Right lobe of liver (tissue), 6 donors: Measurements from ENCODE around the gene THAP5. TPM values are rescaled to one million over a fixed set of nuclear protein-coding genes. Genes with fewer than 3 reads are reported as not detected.

Source experiments
- ATAC-seq, 4 donors: fragments of 200-7000 bp; cut with Tn5 transposase; one replicate each; pipeline ENCODE4 v1.9.1; 2020; ENCODE audit warnings: mild to moderate bottlenecking in 4 of 4, moderate library complexity in 4 of 4
- DNase-seq, 3 donors: peaks; one replicate each; pipeline ENCODE4 v3.0.0-alpha.2; 2020
- H3K27ac ChIP-seq, 3 donors: fragments of 200-600 bp; one replicate each; pipeline ENCODE4 v1.8.0; 2022
- H3K27me3 ChIP-seq, 2 donors: fragments of 200-600 bp; one replicate each; pipeline ENCODE4 v1.8.0; 2022
- H3K36me3 ChIP-seq, 4 donors: fragments of 200-600 bp; sonication (generic) in 1 of 4; one replicate each; pipeline versions ENCODE4 v1.5.1 to v1.8.0; 2017 to 2022; ENCODE audit warnings: control low read depth in 1 of 4
- H3K4me1 ChIP-seq, 4 donors: fragments of 200-600 bp; sonication (generic) in 1 of 4; one replicate each; pipeline versions ENCODE4 v1.5.1 to v1.8.0; 2017 to 2022; ENCODE audit warnings: control low read depth in 1 of 4
- H3K4me3 ChIP-seq, 3 donors: fragments of 200-600 bp; one replicate each; pipeline ENCODE4 v1.8.0; 2022
- H3K9me3 ChIP-seq, 4 donors: fragments of 200-600 bp; sonication (generic) in 1 of 4; one replicate each; pipeline versions ENCODE4 v1.5.1 to v1.8.0; 2017 to 2022; ENCODE audit warnings: control low read depth in 1 of 4
- POLR2A ChIP-seq: fragments of 450-650 bp; IDR thresholded peaks from one replicate; pipeline ENCODE4 v1.6.1; 2017; ENCODE audit warnings: antibody characterized with exemption, mild to moderate bottlenecking
- WGBS: methylation state at CpG from one replicate; pipeline ENCODE4 v1.1.6; 2018; ENCODE audit warnings: low coverage, low lambda C conversion rate; ENCODE audit not compliant: insufficient coverage; ENCODE audit errors: missing lambda C conversion rate; 5-methylcytosine and 5-hydroxymethylcytosine counted together
- intact Hi-C, 2 donors: fragments of 100-400 bp; cut with DNase I; formaldehyde crosslinking; loops; one replicate each; pipeline versions ENCODE4 v1.11.2 to v1.14.1; 2022
- total RNA-seq, 6 experiments: library from RNA; depleted of rRNA in 2 of 6; stranded (reverse); fragments of >200 nt in 2 of 6; fragmentation: NEBNext Ultra II Directional in 3 of 6; extraction: Animal tissue kit (Norgen Biotek cat#: 25700) in 3 of 6; gene quantifications; one replicate each; pipeline versions ENCODE4 v1.1.0 to v1.2.4, GENCODE V29; 2016 to 2023
- TF ChIP-seq, protein P1 (sequence below), 4 donors: fragments of 200-600 bp in 3 of 4; fragments of 450-650 bp in 1 of 4; IDR thresholded peaks; one replicate each; pipeline versions ENCODE4 v1.5.1 to v1.8.0; 2016 to 2022; ENCODE audit warnings: antibody characterized with exemption in 4 of 4, mild to moderate bottlenecking in 2 of 4
- donor health status: DM: no; HTN: yes; CAD: no.
- donor health status: DM: no; HTN: no; CAD: no.
- donor health status: DM: no; HTN: no; CAD: no.
- donor health status: DM: no; HTN: yes; CAD: no.
- donor health status: DM: no; HTN: yes; CAD: no.

The THAP5 gene
- total RNA-seq, 6 experiments from 2014 or later = 15.5 to 17.9 (median 17.3) TPM

- H3K4me1 ChIP-seq = peaks cover 0 to 38% (median 19%) of the 10 kb centered on the region in 4 donors
- ATAC-seq = peak; percentile 71 to 75 (median 73)
- intact Hi-C loops = no loop called here
These were observed 43.8 kb upstream of the THAP5 start for GRCh38 chr7:108613147-108613948.

GRCh38 chr7:108611268-108611667, 41.8 kb upstream of the THAP5 start:
- peaks cover 0 to 41% (median 19%) of the 10 kb centered on the region in 4 donors for H3K4me1 ChIP-seq
- H3K4me3 ChIP-seq = no peak overlapping the region
- ATAC-seq (no peak), DNase-seq (no peak)
- H3K27ac ChIP-seq = no peak overlapping the region
- H3K36me3 ChIP-seq = no peaks in the 10 kb centered on the region
- 45% methylated on average over 4 of the region's 4 CpGs for WGBS
- intact Hi-C loops = no loop called here
- no peak for TF ChIP-seq POLR2A
- TF ChIP-seq, protein P1, sequence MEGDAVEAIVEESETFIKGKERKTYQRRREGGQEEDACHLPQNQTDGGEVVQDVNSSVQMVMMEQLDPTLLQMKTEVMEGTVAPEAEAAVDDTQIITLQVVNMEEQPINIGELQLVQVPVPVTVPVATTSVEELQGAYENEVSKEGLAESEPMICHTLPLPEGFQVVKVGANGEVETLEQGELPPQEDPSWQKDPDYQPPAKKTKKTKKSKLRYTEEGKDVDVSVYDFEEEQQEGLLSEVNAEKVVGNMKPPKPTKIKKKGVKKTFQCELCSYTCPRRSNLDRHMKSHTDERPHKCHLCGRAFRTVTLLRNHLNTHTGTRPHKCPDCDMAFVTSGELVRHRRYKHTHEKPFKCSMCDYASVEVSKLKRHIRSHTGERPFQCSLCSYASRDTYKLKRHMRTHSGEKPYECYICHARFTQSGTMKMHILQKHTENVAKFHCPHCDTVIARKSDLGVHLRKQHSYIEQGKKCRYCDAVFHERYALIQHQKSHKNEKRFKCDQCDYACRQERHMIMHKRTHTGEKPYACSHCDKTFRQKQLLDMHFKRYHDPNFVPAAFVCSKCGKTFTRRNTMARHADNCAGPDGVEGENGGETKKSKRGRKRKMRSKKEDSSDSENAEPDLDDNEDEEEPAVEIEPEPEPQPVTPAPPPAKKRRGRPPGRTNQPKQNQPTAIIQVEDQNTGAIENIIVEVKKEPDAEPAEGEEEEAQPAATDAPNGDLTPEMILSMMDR (IDR thresholded peaks at IDR 0.05) = no peak
- H3K9me3 ChIP-seq = no peaks in the 10 kb centered on the region
- H3K27me3 ChIP-seq = no peaks in the 10 kb centered on the region

More at GRCh38 chr7:108613147-108613948, 43.8 kb upstream of the THAP5 start:
- 9% methylated on average over 5 of the region's 5 CpGs for WGBS
- no peaks in the 10 kb centered on the region for H3K27me3 ChIP-seq
- H3K4me3 ChIP-seq = no peak overlapping the region
- no peaks in the 10 kb centered on the region for H3K36me3 ChIP-seq
- peak overlapping the region in 2 of 3 donors; percentile 79 to 92 for H3K27ac ChIP-seq
- TF ChIP-seq, protein P1 (IDR thresholded peaks at IDR 0.05) = peak; percentile 70 to 75 (median 72)
- no peak for TF ChIP-seq POLR2A
- no peaks in the 10 kb centered on the region for H3K9me3 ChIP-seq
- DNase-seq = no peak

- peak; percentile 56 to 70 (median 66) for ATAC-seq
- Histone ChIP-seq H3K4me3 (no peak overlapping the region), H3K27me3 (no peaks in the 10 kb centered on the region), H3K27ac (peak overlapping the region in 2 of 3 donors; percentile 42 to 65), H3K9me3 (no peaks in the 10 kb centered on the region), H3K36me3 (no peaks in the 10 kb centered on the region), H3K4me1 (peaks cover 0 to 37% (median 16%) of the 10 kb centered on the region in 4 donors)
- intact Hi-C loops = no loop called here
- WGBS = 34% methylated on average over 2 of the region's 2 CpGs
- TF ChIP-seq, protein P1 (IDR thresholded peaks at IDR 0.05) = no peak
- no peak for TF ChIP-seq POLR2A
- DNase-seq = no peak
These were observed 40.1 kb upstream of the THAP5 start for GRCh38 chr7:108609643-108610042.

GRCh38 chr7:108605559-108606201, 36.2 kb upstream of the THAP5 start:
- no peaks in the 10 kb centered on the region for H3K27me3 ChIP-seq
- no peak for ATAC-seq
- TF ChIP-seq POLR2A = no peak
- TF ChIP-seq, protein P1 (IDR thresholded peaks at IDR 0.05) = no peak
- no peaks in the 10 kb centered on the region for H3K36me3 ChIP-seq
- no peak for DNase-seq
- intact Hi-C loops = no loop called here
- H3K27ac ChIP-seq = no peak overlapping the region
- no peaks in the 10 kb centered on the region for H3K9me3 ChIP-seq
- H3K4me1 ChIP-seq = peaks cover 0 to 22% (median 9%) of the 10 kb centered on the region in 4 donors
- 74% methylated on average over 6 of the region's 7 CpGs for WGBS
- no peak overlapping the region for H3K4me3 ChIP-seq
